Measurements from ENCODE around the gene WNT7B.

GRCh38 chr22:45966320-45966894, 10.6 kb downstream of the WNT7B start:
- TF ChIP-seq CTCF (IDR thresholded peaks at IDR 0.05; ENCODE audit: low read length), result no peak
- no peak for TF ChIP-seq EZH2 (optimal IDR thresholded peaks at IDR 0.05; ENCODE audit: low read depth, low read length)

Data from MM.1S (cell line).